ENCODE data around the gene CELF2. TPM values are rescaled to one million over a fixed set of nuclear protein-coding genes. Genes with fewer than 3 reads are reported as not detected.

CELF2 gene
- total and polyA plus RNA-seq, 2 of the 4 experiments (the other 2 are of a cell fraction) = 3.5 to 6.6 TPM

- Histone ChIP-seq H2AFZ (replicated peaks; ENCODE audit: low read length, poor library complexity) (no peak overlapping the region), H3K4ac (ENCODE audit: low read depth, low read length) (no peak overlapping the region), H4K5ac (ENCODE audit: low read depth, low read length) (no peak overlapping the region), H3K36me3 (ENCODE audit: control insufficient read depth, insufficient read depth, low read length) (no peaks in the 10 kb centered on the region), H2BK15ac (ENCODE audit: low read depth, low read length) (no peak overlapping the region), H3K14ac (replicated peaks; ENCODE audit: low read depth, low read length) (no peak overlapping the region), H3K4me1 (ENCODE audit: control insufficient read depth, insufficient read depth, low read length) (no peaks in the 10 kb centered on the region), H3K27me3 (ENCODE audit: control insufficient read depth, insufficient read depth, low read length) (no peaks in the 10 kb centered on the region), H3K9me1 (ENCODE audit: insufficient read depth, low read length) (no peaks in the 10 kb centered on the region), H4K8ac (ENCODE audit: low read depth in 2 of 2, low read length in 2 of 2) (no peak overlapping the region), H2AK9ac (replicated peaks; ENCODE audit: low read depth, low read length, poor library complexity) (no peak overlapping the region), H3K4me2 (ENCODE audit: low read depth, low read length) (no peak overlapping the region), H4K91ac (ENCODE audit: insufficient read depth, low read depth, low read length) (no peak overlapping the region), H3K18ac (ENCODE audit: low read depth, low read length) (no peak overlapping the region), H3K9ac (ENCODE audit: low read depth, low read length) (no peak overlapping the region), H3K9me3 (ENCODE audit: control insufficient read depth, insufficient read depth, low read length) (peaks cover 2% of the 10 kb centered on the region), H3K4me3 (ENCODE audit: insufficient read depth, low read depth, low read length) (no peak overlapping the region), H3K56ac (ENCODE audit: extremely low read depth, insufficient read depth, low read length) (no peak overlapping the region), H2BK20ac (ENCODE audit: low read depth, low read length) (no peak overlapping the region), H2AK5ac (ENCODE audit: low read depth, low read length) (no peak overlapping the region), H2BK5ac (ENCODE audit: low read depth, low read length, poor library complexity, severe bottlenecking) (no peak overlapping the region), H3K27ac (ENCODE audit: insufficient read depth, low read length) (no peak overlapping the region), H3K79me1 (ENCODE audit: low read depth in 1 of 2, low read length in 2 of 2) (no peaks in the 10 kb centered on the region), H3K23ac (ENCODE audit: low read depth, low read length) (no peak overlapping the region), H2BK120ac (ENCODE audit: low read depth, low read length) (no peak overlapping the region), H4K20me1 (ENCODE audit: insufficient read depth, low read length) (no peaks in the 10 kb centered on the region)
- in situ Hi-C loops (cut with MboI; ENCODE audit: low sequenced_read_pairs) (no loop called here), intact Hi-C loops (cut with micrococcal nuclease) (no loop called here), dilution Hi-C loops (cut with HindIII; ENCODE audit: low sequenced_read_pairs, unreplicated experiment) (no loop called here)
- TF ChIP-seq CEBPB (IDR thresholded peaks at IDR 0.05; ENCODE audit: low read depth, low read length) = no peak
- ChIA-PET POLR2A (ENCODE audit: unreplicated experiment) (no interaction called here), CTCF (no interaction called here)
- ATAC-seq (ENCODE audit: low read depth) = no peak
- BruUV-seq (replicated peaks) = no TSS peak
- 80% methylated on average over 7 of the region's 9 CpGs; no CpG with 5 or more reads in 1 of the 2 experiments for WGBS, 2 experiments (ENCODE audit: extremely low coverage in 2 of 2, insufficient read length in 1 of 2)
- no peak for DNase-seq
Measured at GRCh38 chr10:11351801-11352200, 334.1 kb downstream of the CELF2 start.
